ENCODE results near the gene SBDS. TPM values are rescaled to one million over a fixed set of nuclear protein-coding genes. Genes with fewer than 3 reads are reported as not detected.
"Not testable (repeated sequence)": the region's sequence is repeated elsewhere in the genome, so short reads cannot be mapped to it uniquely, and the experiment has no call there.

The SBDS gene
- total RNA-seq, 1 donor from 2014 or later, result 104 TPM

- not testable (repeated sequence) for H3K27ac Mint-ChIP-seq (ENCODE audit: unreplicated experiment); H3K4me3 Mint-ChIP-seq (ENCODE audit: unreplicated experiment)
- peaks cover 11% of the 10 kb centered on the region for H3K9me3 Mint-ChIP-seq (ENCODE audit: unreplicated experiment)
Measured at GRCh38 chr7:66980336-66980735, 15.1 kb downstream of the SBDS start.

DNA sequence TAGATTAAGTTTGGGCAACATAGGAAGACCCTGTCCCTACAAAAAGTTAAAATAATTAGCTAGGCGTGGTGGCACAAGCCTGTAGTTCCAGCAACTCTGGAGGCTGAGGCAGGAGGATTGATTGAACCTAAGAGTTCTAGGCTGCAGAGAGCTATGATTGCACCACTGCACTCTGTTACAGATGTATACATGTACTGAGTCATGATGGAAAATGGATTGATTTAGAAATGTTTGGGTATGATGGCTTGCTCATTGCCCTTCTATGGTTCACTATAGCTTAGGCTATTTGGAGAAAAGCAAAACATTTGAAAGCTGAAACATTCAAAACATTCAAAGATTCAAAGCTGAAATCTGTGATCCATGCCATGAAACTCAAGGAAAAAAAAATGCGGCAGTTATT lies 16.4 kb downstream of the SBDS start:
- H3K4me3 Mint-ChIP-seq (ENCODE audit: unreplicated experiment); H3K4me1 Mint-ChIP-seq (ENCODE audit: unreplicated experiment); H3K27me3 Mint-ChIP-seq (ENCODE audit: unreplicated experiment); H3K27ac Mint-ChIP-seq (ENCODE audit: unreplicated experiment); DNase-seq (ENCODE audit: extremely low spot score, unreplicated experiment); H3K36me3 Mint-ChIP-seq (ENCODE audit: unreplicated experiment): not testable (repeated sequence)
- peaks cover 11% of the 10 kb centered on the region for H3K9me3 Mint-ChIP-seq (ENCODE audit: unreplicated experiment)

More at GRCh38 chr7:66980336-66980735, 15.1 kb downstream of the SBDS start:
- H3K27me3 Mint-ChIP-seq (ENCODE audit: unreplicated experiment); DNase-seq (ENCODE audit: extremely low spot score, unreplicated experiment); H3K36me3 Mint-ChIP-seq (ENCODE audit: unreplicated experiment); H3K4me1 Mint-ChIP-seq (ENCODE audit: unreplicated experiment): not testable (repeated sequence)

DNA sequence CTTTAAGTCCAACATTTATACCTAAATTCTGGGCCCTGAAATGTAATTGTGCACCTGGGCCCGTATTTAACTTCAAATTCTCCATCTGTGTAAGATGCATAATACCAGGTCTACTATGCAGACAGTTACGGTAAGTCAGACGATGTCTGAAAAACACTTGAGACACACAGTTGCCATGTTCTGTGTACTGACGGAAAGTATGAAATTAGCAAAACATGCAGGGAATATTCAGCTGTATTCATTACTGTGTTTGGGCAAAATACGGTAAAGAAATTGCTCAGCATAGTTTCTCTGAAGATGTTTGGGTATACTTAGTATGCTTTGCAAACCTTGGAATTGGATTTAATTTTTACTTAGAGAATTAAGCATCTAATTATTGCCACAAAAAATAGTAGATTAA lies 17.1 kb downstream of the SBDS start:
- H3K36me3 Mint-ChIP-seq (ENCODE audit: unreplicated experiment); H3K27ac Mint-ChIP-seq (ENCODE audit: unreplicated experiment); H3K4me3 Mint-ChIP-seq (ENCODE audit: unreplicated experiment); H3K4me1 Mint-ChIP-seq (ENCODE audit: unreplicated experiment); H3K27me3 Mint-ChIP-seq (ENCODE audit: unreplicated experiment); DNase-seq (ENCODE audit: extremely low spot score, unreplicated experiment): not testable (repeated sequence)
- peaks cover 11% of the 10 kb centered on the region for H3K9me3 Mint-ChIP-seq (ENCODE audit: unreplicated experiment)

DNA sequence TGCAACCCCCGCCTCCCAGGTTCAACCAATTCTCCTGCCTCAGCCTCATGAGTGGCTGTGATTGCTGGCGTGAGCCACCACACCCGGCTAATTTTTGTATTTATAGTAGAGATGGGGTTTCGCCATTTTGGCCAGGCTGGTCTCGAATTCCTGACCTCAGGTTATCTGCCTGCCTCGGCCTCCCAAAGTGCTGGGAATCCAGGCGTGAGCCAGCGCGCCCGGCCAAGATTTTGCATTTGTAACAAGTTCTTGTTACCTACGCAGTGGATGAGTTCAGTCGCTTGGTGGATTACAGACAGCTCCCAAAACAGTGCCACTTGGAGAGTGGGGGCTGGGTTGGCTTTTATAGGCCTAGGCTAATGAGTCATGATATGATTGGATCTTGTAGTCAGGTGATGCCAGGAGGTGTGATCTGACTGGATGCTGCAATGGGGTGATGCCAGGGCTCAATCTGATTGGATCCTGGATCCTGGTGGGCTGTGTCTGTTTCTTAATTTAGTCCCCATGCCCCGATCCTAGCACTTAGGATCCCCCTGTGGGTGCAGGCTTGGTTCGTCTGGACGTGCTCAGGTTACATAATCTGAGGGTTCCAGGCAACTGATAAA lies 20.3 kb downstream of the SBDS start:
- H3K9me3 Mint-ChIP-seq (ENCODE audit: unreplicated experiment), result peaks cover 5% of the 10 kb centered on the region
- TF ChIP-seq CTCF (IDR thresholded peaks at IDR 0.05), result no peak
- DNase-seq (ENCODE audit: extremely low spot score, unreplicated experiment), result no peak
- H3K4me3 Mint-ChIP-seq (ENCODE audit: unreplicated experiment), result no peak overlapping the region
- no peaks in the 10 kb centered on the region for H3K27me3 Mint-ChIP-seq (ENCODE audit: unreplicated experiment)
- no peaks in the 10 kb centered on the region for H3K4me1 Mint-ChIP-seq (ENCODE audit: unreplicated experiment)
- H3K36me3 Mint-ChIP-seq (ENCODE audit: unreplicated experiment), result no peaks in the 10 kb centered on the region
- no peak overlapping the region for H3K27ac Mint-ChIP-seq (ENCODE audit: unreplicated experiment)

DNA sequence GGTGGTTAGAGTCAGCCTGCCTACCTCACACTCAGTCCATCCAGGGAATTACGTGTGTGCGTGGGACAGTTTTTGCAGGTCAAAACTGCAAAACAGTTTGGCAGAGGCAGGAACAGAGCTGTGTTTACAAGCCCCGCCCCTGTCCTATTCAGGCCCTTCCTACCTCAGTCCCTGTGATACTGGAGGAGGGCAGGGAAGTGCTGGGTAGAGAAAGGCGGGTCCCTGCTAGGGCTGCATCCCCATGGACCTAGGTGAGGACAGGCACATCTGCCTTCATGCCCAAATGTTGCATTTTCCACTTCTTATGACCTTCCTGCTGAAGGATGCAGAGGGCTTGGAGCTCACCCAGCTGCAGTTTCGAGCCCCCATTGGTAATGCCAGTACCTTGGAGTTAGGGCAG lies 25.1 kb downstream of the SBDS start:
- Mint-ChIP-seq H3K9me3 (ENCODE audit: unreplicated experiment) (no peaks in the 10 kb centered on the region), H3K27me3 (ENCODE audit: unreplicated experiment) (no peaks in the 10 kb centered on the region), H3K4me1 (ENCODE audit: unreplicated experiment) (no peaks in the 10 kb centered on the region), H3K4me3 (ENCODE audit: unreplicated experiment) (no peak overlapping the region), H3K36me3 (ENCODE audit: unreplicated experiment) (no peaks in the 10 kb centered on the region), H3K27ac (ENCODE audit: unreplicated experiment) (no peak overlapping the region)
- TF ChIP-seq CTCF (IDR thresholded peaks at IDR 0.05), result no peak
- DNase-seq (ENCODE audit: extremely low spot score, unreplicated experiment), result no peak

DNA sequence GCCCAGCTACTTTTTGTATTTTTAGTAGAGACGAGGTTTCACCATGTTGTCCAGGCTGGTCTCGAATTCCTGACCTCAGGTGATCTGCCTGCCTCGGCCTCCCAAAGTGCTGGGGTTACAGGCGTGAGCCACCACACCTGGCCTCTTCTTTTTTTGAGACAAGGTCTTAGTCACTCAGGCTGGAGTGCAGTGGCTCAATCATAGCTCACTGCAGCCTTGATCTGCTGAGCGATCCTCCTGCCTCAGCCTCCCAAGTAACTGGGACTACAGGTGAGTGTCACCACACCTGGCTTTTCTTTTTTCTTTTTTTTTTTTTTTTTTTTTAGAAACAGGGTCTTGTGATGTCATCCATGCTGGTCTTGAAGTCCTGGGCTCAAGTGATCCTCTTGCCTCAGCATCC lies 26.4 kb downstream of the SBDS start:
- H3K27ac Mint-ChIP-seq (ENCODE audit: unreplicated experiment); DNase-seq (ENCODE audit: extremely low spot score, unreplicated experiment); H3K4me3 Mint-ChIP-seq (ENCODE audit: unreplicated experiment); H3K36me3 Mint-ChIP-seq (ENCODE audit: unreplicated experiment); H3K27me3 Mint-ChIP-seq (ENCODE audit: unreplicated experiment); H3K4me1 Mint-ChIP-seq (ENCODE audit: unreplicated experiment); H3K9me3 Mint-ChIP-seq (ENCODE audit: unreplicated experiment): not testable (repeated sequence)

DNA sequence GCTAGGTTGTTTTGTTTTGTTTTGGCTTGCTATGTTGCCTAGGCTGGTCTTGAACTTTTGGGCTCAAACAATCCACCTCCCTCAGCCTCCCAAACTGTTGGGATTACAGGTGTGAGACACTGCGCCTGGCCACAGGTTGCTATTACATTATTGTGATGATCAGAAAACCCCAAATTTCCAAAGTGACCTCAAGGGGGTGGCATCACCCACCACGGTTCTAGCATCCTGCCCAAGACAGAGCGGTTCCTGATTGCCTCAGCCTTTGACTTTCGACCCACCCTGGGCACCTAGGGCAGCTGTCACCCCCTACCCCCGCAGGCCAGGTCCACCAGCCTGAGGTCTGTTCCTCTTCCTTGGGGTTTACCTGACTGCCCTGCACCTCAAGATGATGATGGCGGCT lies 28.4 kb downstream of the SBDS start:
- Mint-ChIP-seq H3K36me3 (ENCODE audit: unreplicated experiment) (no peaks in the 10 kb centered on the region), H3K9me3 (ENCODE audit: unreplicated experiment) (no peaks in the 10 kb centered on the region), H3K27ac (ENCODE audit: unreplicated experiment) (no peak overlapping the region), H3K27me3 (ENCODE audit: unreplicated experiment) (no peaks in the 10 kb centered on the region), H3K4me1 (ENCODE audit: unreplicated experiment) (peaks cover 2% of the 10 kb centered on the region), H3K4me3 (ENCODE audit: unreplicated experiment) (no peak overlapping the region)
- no peak for TF ChIP-seq CTCF (IDR thresholded peaks at IDR 0.05)
- no peak for DNase-seq (ENCODE audit: extremely low spot score, unreplicated experiment)
